Liver (tissue), 9 donors: Measurements from ENCODE around the gene NPAS2. TPM values are rescaled to one million over a fixed set of nuclear protein-coding genes. Genes with fewer than 3 reads are reported as not detected.

Source experiments
- DNase-seq: peaks from one replicate; pipeline ENCODE4 v3.0.0-alpha.2; 2017; ENCODE audit warnings: low spot score
- H3K27ac ChIP-seq, 2 donors: one replicate each; pipeline ENCODE4 v1.7.0; 2013; ENCODE audit warnings: inconsistent platforms in 2 of 2, low read length in 2 of 2, control low read depth in 1 of 2, low read depth in 1 of 2, mild to moderate bottlenecking in 1 of 2
- H3K27me3 ChIP-seq, 4 donors: one replicate each; pipeline versions ENCODE4 v1.6.1 to v1.7.0; 2013; ENCODE audit warnings: low read length in 3 of 4, inconsistent platforms in 1 of 4, mild to moderate bottlenecking in 1 of 4, moderate library complexity in 1 of 4; ENCODE audit not compliant: control insufficient read depth in 4 of 4, insufficient read depth in 4 of 4
- H3K36me3 ChIP-seq, 4 donors: one replicate each; pipeline versions ENCODE4 v1.6.1 to v1.7.0; 2013; ENCODE audit warnings: low read length in 3 of 4, mild to moderate bottlenecking in 3 of 4, low read depth in 1 of 4, moderate library complexity in 1 of 4; ENCODE audit not compliant: control insufficient read depth in 4 of 4, insufficient read depth in 3 of 4
- H3K4me1 ChIP-seq, 4 donors: one replicate each; pipeline versions ENCODE4 v1.6.1 to v1.7.0; 2013; ENCODE audit warnings: low read length in 3 of 4, mild to moderate bottlenecking in 3 of 4, moderate library complexity in 1 of 4; ENCODE audit not compliant: control insufficient read depth in 4 of 4, insufficient read depth in 4 of 4
- H3K4me3 ChIP-seq, 3 donors: one replicate each; pipeline versions ENCODE4 v1.6.1 to v1.7.0; 2013; ENCODE audit warnings: low read length in 3 of 3, control low read depth in 1 of 3, low read depth in 1 of 3, mild to moderate bottlenecking in 1 of 3
- H3K9ac ChIP-seq, 2 donors: one replicate each; pipeline ENCODE4 v1.7.0; 2013; ENCODE audit warnings: low read length in 2 of 2, mild to moderate bottlenecking in 2 of 2, moderate library complexity in 2 of 2, control low read depth in 1 of 2, low read depth in 1 of 2
- H3K9me3 ChIP-seq, 4 donors: one replicate each; pipeline versions ENCODE4 v1.6.1 to v1.7.0; 2013; ENCODE audit warnings: low read length in 3 of 4; ENCODE audit not compliant: control insufficient read depth in 4 of 4
- ATF3 ChIP-seq: IDR thresholded peaks from 2 replicates; pipeline ENCODE4 v1.6.1; 2016; ENCODE audit warnings: antibody characterized with exemption
- EGR1 ChIP-seq, 2 donors: IDR thresholded peaks; 2 replicates each; pipeline ENCODE4 v1.6.1; 2016 to 2018; ENCODE audit warnings: antibody characterized with exemption in 2 of 2, low read depth in 2 of 2
- FOXA1 ChIP-seq: IDR thresholded peaks from 2 replicates; pipeline ENCODE4 v1.6.1; 2016; ENCODE audit warnings: antibody characterized with exemption
- FOXA2 ChIP-seq: IDR thresholded peaks from 2 replicates; pipeline ENCODE4 v1.6.1; 2016; ENCODE audit warnings: antibody characterized with exemption
- GABPA ChIP-seq, 2 donors: IDR thresholded peaks in 1 of 2; conservative IDR thresholded peaks in 1 of 2; 2 replicates each; pipeline ENCODE4 v1.6.1; 2016; ENCODE audit warnings: antibody characterized with exemption in 2 of 2, mild to moderate bottlenecking in 1 of 2, moderate library complexity in 1 of 2
- HNF4A ChIP-seq, 2 donors: conservative IDR thresholded peaks; 2 replicates each; pipeline ENCODE4 v1.6.1; 2016; ENCODE audit warnings: antibody characterized with exemption in 2 of 2, mild to moderate bottlenecking in 2 of 2
- JUND ChIP-seq, 2 donors: IDR thresholded peaks; 2 replicates each; pipeline ENCODE4 v1.6.1; 2016; ENCODE audit warnings: antibody characterized with exemption in 2 of 2
- MAX ChIP-seq: IDR thresholded peaks from 2 replicates; pipeline ENCODE4 v1.6.1; 2016; ENCODE audit warnings: antibody characterized with exemption
- NR2F2 ChIP-seq: IDR thresholded peaks from 2 replicates; pipeline ENCODE4 v1.6.1; 2016; ENCODE audit warnings: antibody characterized with exemption
- RAD21 ChIP-seq, 2 donors: IDR thresholded peaks; 2 replicates each; pipeline ENCODE4 v1.6.1; 2016; ENCODE audit warnings: antibody characterized with exemption in 2 of 2, mild to moderate bottlenecking in 2 of 2
- REST ChIP-seq: IDR thresholded peaks from 2 replicates; pipeline ENCODE4 v1.6.1; 2016; ENCODE audit warnings: antibody characterized with exemption, mild to moderate bottlenecking
- RXRA ChIP-seq, 2 donors: IDR thresholded peaks; 2 replicates each; pipeline ENCODE4 v1.6.1; 2017 to 2018; ENCODE audit warnings: antibody characterized with exemption in 2 of 2, mild to moderate bottlenecking in 1 of 2
- SP1 ChIP-seq: IDR thresholded peaks from 2 replicates; pipeline ENCODE4 v1.6.1; 2018; ENCODE audit warnings: antibody characterized with exemption, mild to moderate bottlenecking
- YY1 ChIP-seq: IDR thresholded peaks from 2 replicates; pipeline ENCODE4 v1.6.1; 2016; ENCODE audit warnings: antibody characterized with exemption, mild to moderate bottlenecking
- WGBS: extraction: QIAGEN DNeasy Blood & Tissue Kit; methylation state at CpG from one replicate; pipeline ENCODE4 v1.1.7; 2013; 5-methylcytosine and 5-hydroxymethylcytosine counted together
- polyA plus RNA-seq, 2 donors: library from polyadenylated mRNA; stranded (reverse) in 1 of 2; unstranded in 1 of 2; fragments of 200-250 nt in 1 of 2; fragments of >200 nt in 1 of 2; fragmentation: Nextera tagmentation in 1 of 2; extraction: Ambion mirVana in 1 of 2; gene quantifications; one replicate each; pipeline versions ENCODE4 v1.2.1 to v1.2.3, GENCODE V29; 2013 to 2015
- total RNA-seq, 2 donors: library from RNA; depleted of rRNA; stranded (reverse); fragments of >200 nt; gene quantifications; one replicate each; pipeline ENCODE4 v1.2.3, GENCODE V29; 2014
- donor health status: healthy.
- donor health status: healthy.
- donor health status: healthy.
- donor health status: healthy.
- donor health status: healthy.

The NPAS2 gene
- total and polyA plus RNA-seq, 4 donors, result 0.33 to 24.3 (median 6.6) TPM

GRCh38 chr2:100939445-100939844 lies 119.5 kb downstream of the NPAS2 start (continued):
- no peak for TF ChIP-seq REST
- peak in 1 of 2 donors; percentile 37 for TF ChIP-seq RXRA (IDR thresholded peaks at IDR 0.05)
- TF ChIP-seq GABPA (IDR thresholded peaks at IDR 0.05 in 1 of 2, conservative IDR thresholded peaks at IDR 0.05 in 1 of 2), result no peak
- no peak for TF ChIP-seq ATF3
- peak; percentile 43 for TF ChIP-seq FOXA1

GRCh38 chr2:100940240-100940639 lies 120.3 kb downstream of the NPAS2 start:
- Histone ChIP-seq H3K4me1 (peaks cover 5 to 28% (median 18%) of the 10 kb centered on the region in 4 donors), H3K9ac (no peak overlapping the region), H3K36me3 (no peaks in the 10 kb centered on the region), H3K9me3 (no peaks in the 10 kb centered on the region), H3K27me3 (no peaks in the 10 kb centered on the region), H3K27ac (peak overlapping the region; percentile 75 to 87), H3K4me3 (no peak overlapping the region)
- 98% methylated on average over 4 of the region's 4 CpGs for WGBS
- no peak for TF ChIP-seq EGR1 (IDR thresholded peaks at IDR 0.05; ENCODE audit: low read depth in 2 of 2)
- no peak for TF ChIP-seq FOXA1
- no peak for TF ChIP-seq SP1
- no peak for TF ChIP-seq YY1
- no peak for TF ChIP-seq RAD21 (IDR thresholded peaks at IDR 0.05)
- TF ChIP-seq HNF4A (conservative IDR thresholded peaks at IDR 0.05), result no peak
- no peak for TF ChIP-seq JUND (IDR thresholded peaks at IDR 0.05)
- TF ChIP-seq REST, result no peak
- no peak for TF ChIP-seq MAX
- no peak for TF ChIP-seq NR2F2
- no peak for TF ChIP-seq RXRA (IDR thresholded peaks at IDR 0.05)
- no peak for TF ChIP-seq FOXA2
- peak; percentile 16 for DNase-seq
